H1 (cell line): ENCODE results near the gene BRCA1. TPM values are rescaled to one million over a fixed set of nuclear protein-coding genes. Genes with fewer than 3 reads are reported as not detected.

ENCODE experiments used
- BACH1 ChIP-seq: IDR thresholded peaks from 2 replicates; pipeline ENCODE4 v1.6.1; 2012; ENCODE audit warnings: low read length, improper control_type of control experiment
- BCL11A ChIP-seq, 2 experiments: IDR thresholded peaks; one replicate each; pipeline ENCODE4 v1.6.1; 2011; ENCODE audit warnings: low read depth in 2 of 2, low read length in 2 of 2, mild to moderate bottlenecking in 2 of 2
- E2F6 ChIP-seq: IDR thresholded peaks from 2 replicates; pipeline ENCODE4 v1.6.1; 2012; ENCODE audit warnings: inconsistent platforms
- FOSL1 ChIP-seq: IDR thresholded peaks from 2 replicates; pipeline ENCODE4 v1.6.1; 2011; ENCODE audit warnings: mild to moderate bottlenecking, low read depth, low read length, moderate library complexity; ENCODE audit not compliant: insufficient read depth
- GTF2F1 ChIP-seq: IDR thresholded peaks from 2 replicates; pipeline ENCODE4 v1.6.1; 2012; ENCODE audit warnings: low read depth, low read length, improper control_type of control experiment, borderline replicate concordance
- KDM1A ChIP-seq: fragments of 200-600, 300-600 bp; sonication (generic); IDR thresholded peaks from 2 replicates; pipeline ENCODE4 v1.7.1; 2016; ENCODE audit warnings: mild to moderate bottlenecking, low read length, borderline replicate concordance
- MAFK ChIP-seq: IDR thresholded peaks from 2 replicates; pipeline ENCODE4 v1.6.1; 2012; ENCODE audit warnings: low read depth, mild to moderate bottlenecking, improper control_type of control experiment, low read length
- POU5F1 ChIP-seq: IDR thresholded peaks from 2 replicates; pipeline ENCODE4 v1.6.1; 2011; ENCODE audit warnings: low read depth, mild to moderate bottlenecking, low read length, moderate library complexity
- RFX5 ChIP-seq: IDR thresholded peaks from 2 replicates; pipeline ENCODE4 v1.6.1; 2011; ENCODE audit warnings: low read depth, low read length, improper control_type of control experiment, borderline replicate concordance
- SAP30 ChIP-seq: fragments of 300-600 bp; sonication (generic); IDR thresholded peaks from 2 replicates; pipeline ENCODE4 v1.7.1; 2012; ENCODE audit warnings: low read length, moderate library complexity, mild to moderate bottlenecking, inconsistent platforms; ENCODE audit not compliant: insufficient read depth, insufficient replicate concordance
- SP1 ChIP-seq: IDR thresholded peaks from 2 replicates; pipeline ENCODE4 v1.6.1; 2011; ENCODE audit warnings: low read depth, low read length
- SP2 ChIP-seq: IDR thresholded peaks from 2 replicates; pipeline ENCODE4 v1.6.1; 2012; ENCODE audit warnings: mild to moderate bottlenecking, low read length, inconsistent platforms
- SP4 ChIP-seq: IDR thresholded peaks from 2 replicates; pipeline ENCODE4 v1.6.1; 2012; ENCODE audit warnings: low read length, inconsistent platforms
- SRF ChIP-seq: IDR thresholded peaks from 2 replicates; pipeline ENCODE4 v1.6.1; 2011; ENCODE audit warnings: mild to moderate bottlenecking, low read depth, low read length, moderate library complexity
- YY1 ChIP-seq: IDR thresholded peaks from 2 replicates; pipeline ENCODE4 v1.6.1; 2011; ENCODE audit warnings: low read depth, mild to moderate bottlenecking, low read length
- ZNF274 ChIP-seq: IDR thresholded peaks from 2 replicates; pipeline ENCODE4 v1.7.0; 2012; ENCODE audit warnings: low read length, borderline replicate concordance; ENCODE audit errors: extremely low read depth
- polyA plus RNA-seq, 7 experiments: library from polyadenylated mRNA; depleted of rRNA in 3 of 7; stranded (reverse) in 5 of 7; unstranded in 2 of 7; fragments of >200 nt in 5 of 7; fragments of 200-250 nt in 2 of 7; gene quantifications; 1 replicate in 5 of 7; 2 replicates in 1 of 7; 4 replicates in 1 of 7; pipeline versions ENCODE4 v1.2.1 to v1.2.3, GENCODE V29; 2011 to 2013; ENCODE audit warnings: missing spikeins in 2 of 7, mixed read lengths in 2 of 7
- total RNA-seq: library from RNA; stranded (reverse); fragmentation: NEBNext Ultra II Directional; extraction: Animal tissue kit (Norgen Biotek cat#: 25700); gene quantifications from 2 replicates; pipeline ENCODE4 v1.2.1, GENCODE V29; 2021

BRCA1 gene
- total and polyA plus RNA-seq, 2 of the 8 experiments (the other 6 are each of a cell fraction or from before 2014, with no cell fraction given), result 30.7 to 39.2 TPM

DNA sequence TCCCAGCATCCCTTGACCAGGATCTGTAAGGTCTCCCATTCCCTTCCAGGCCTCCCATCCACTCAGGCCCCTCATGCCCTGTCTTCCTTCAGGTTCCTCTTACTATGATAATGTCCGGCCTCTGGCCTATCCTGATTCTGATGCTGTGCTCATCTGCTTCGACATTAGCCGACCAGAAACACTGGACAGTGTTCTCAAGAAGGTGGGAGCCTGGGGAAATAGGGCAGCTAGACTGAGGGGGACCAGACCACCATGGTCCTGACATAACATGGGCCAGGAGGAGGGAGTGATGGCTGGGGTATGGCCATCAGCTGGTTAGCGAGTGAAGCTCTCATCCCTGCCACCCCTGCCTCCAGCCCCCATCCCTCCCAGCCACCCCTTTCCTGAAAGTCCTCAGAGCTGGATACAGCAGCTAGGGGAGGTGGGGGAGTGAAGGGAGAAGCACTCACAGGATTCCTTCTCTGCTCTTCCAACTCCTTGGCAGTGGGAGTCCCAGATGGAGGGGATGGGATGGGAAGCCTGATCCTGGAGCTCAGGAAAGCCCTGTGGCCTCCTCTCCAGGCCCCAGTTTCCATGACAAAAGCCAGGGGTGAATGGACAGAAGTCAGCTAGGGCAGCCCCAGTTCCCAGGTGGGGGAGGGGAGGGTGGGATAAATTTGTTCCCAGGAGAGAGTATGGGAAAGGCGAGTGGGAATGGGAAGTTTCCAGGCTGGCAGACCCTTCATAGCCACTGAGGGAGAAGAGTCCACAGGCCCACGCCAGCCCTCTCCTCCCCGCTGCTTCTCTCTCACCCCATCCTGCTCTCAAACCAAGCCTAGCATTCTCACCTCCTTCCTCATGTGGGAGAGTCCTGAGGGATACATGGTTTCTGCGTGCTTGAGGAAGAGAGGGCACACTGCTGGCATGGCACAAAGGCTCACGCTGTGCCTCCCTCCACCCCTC lies 97.8 kb downstream of the BRCA1 start (continued):
- TF ChIP-seq SRF, result no peak
- no peak for TF ChIP-seq RFX5
- no peak for TF ChIP-seq E2F6
- TF ChIP-seq SP4, result no peak
- no peak for TF ChIP-seq MAFK
- TF ChIP-seq BACH1, result no peak
- TF ChIP-seq SAP30, result no peak
- TF ChIP-seq GTF2F1, result no peak
- TF ChIP-seq FOSL1, result no peak
- no peak for TF ChIP-seq BCL11A (IDR thresholded peaks at IDR 0.05; ENCODE audit: low read depth in 2 of 2, low read length in 2 of 2)
- TF ChIP-seq SP1, result peak; percentile 68
- TF ChIP-seq ZNF274, result no peak
- no peak for TF ChIP-seq YY1
- TF ChIP-seq POU5F1, result peak; percentile 91
- TF ChIP-seq KDM1A, result no peak
- TF ChIP-seq SP2, result no peak
